GM12872 (cell line): Measurements from ENCODE around the gene CHODL.

Experiments
- CTCF ChIP-seq: IDR thresholded peaks from 3 replicates; pipeline ENCODE4 v1.5.1; 2011; ENCODE audit warnings: low read depth, mild to moderate bottlenecking, low read length, moderate library complexity; ENCODE audit not compliant: insufficient read depth

CHODL gene

GRCh38 chr21:18265944-18266343 is 21.3 kb downstream of the CHODL start:
- TF ChIP-seq CTCF, result no peak

DNA sequence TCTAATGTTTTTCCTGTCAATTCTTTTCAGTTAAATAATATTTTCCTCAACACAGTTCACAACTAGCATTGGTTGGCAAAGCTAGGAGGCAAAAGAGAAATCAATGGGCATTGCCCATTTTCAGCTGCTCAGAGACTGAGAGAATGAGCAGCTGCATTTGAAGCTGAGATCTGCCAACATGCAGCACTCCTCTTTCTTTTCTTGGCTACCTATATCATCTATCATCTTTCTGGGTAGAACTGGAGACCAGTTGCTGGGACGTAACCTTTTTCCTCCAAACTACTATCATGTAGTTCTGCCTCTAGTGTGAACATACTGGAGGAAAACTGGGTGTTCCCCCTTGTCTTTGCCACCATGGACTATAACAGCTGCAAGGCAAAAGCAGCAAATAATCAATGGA is 22.9 kb downstream of the CHODL start:
- TF ChIP-seq CTCF, result no peak

DNA sequence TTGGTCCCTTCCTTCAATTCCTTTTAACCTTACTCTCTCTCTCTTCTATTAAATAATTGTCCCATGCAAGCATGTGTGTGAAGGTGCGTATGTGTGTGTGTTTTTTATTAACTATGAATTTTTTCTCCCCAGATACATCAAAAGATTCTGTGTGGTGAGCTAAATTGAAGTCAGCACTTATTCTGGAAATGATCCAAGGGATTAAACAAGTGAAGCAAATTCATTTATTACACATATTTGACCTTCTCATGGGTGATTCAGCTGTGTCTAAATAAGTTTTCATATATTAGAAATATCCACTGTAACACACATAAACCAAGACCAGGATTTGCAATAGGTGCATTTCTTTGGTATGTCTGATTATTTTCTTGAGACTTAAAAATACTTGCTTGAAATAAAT is 24.3 kb downstream of the CHODL start:
- TF ChIP-seq CTCF, result no peak

GRCh38 chr21:18269856-18270255 is 25.2 kb downstream of the CHODL start:
- no peak for TF ChIP-seq CTCF

DNA sequence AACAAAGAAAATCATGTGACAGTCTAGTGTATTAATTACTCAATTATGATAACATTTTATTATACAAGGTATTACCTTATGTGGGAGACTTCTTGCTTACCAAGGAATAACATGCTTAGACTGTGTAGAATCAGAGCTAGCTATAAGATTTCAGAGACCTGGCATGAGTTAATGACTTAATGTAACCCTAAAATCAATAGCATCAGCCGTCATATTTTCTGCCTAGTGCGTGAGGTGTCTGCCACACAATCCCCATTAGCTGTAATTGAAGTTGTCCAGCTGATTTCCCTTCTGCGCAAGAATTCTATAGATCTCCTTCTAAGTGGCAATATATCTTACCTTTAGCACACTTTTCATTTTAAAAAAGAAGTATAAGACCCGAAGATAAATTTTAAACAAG is 28.8 kb downstream of the CHODL start:
- no peak for TF ChIP-seq CTCF

GRCh38 chr21:18274370-18274769 is 29.7 kb downstream of the CHODL start:
- TF ChIP-seq CTCF, result no peak

DNA sequence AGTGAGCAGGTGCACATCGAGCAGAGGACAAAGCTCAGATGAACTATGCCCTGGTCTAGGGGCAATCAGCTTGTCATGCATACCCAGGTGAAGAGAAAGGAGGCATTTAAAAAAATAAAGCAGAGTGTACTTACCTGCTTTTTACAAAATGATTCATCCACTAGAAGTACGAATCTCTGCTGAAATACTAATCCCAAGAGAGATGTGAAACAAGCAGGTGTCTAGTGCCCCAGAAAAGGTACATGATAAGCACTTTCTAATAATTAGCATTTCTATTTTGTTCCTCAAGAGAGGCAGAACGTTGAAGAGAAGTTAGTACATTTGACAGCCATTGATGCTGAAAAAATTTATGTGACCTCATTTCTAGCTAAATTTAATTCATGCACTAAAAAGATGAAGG is 31.1 kb downstream of the CHODL start:
- no peak for TF ChIP-seq CTCF

GRCh38 chr21:18285379-18285778 is 40.7 kb downstream of the CHODL start:
- no peak for TF ChIP-seq CTCF
